Measurements from ENCODE around the gene TMED4. TPM values are rescaled to one million over a fixed set of nuclear protein-coding genes. Genes with fewer than 3 reads are reported as not detected.

The TMED4 gene
- total RNA-seq, 2 experiments from 2014 or later, result 71.6 to 73.0 TPM

DNA sequence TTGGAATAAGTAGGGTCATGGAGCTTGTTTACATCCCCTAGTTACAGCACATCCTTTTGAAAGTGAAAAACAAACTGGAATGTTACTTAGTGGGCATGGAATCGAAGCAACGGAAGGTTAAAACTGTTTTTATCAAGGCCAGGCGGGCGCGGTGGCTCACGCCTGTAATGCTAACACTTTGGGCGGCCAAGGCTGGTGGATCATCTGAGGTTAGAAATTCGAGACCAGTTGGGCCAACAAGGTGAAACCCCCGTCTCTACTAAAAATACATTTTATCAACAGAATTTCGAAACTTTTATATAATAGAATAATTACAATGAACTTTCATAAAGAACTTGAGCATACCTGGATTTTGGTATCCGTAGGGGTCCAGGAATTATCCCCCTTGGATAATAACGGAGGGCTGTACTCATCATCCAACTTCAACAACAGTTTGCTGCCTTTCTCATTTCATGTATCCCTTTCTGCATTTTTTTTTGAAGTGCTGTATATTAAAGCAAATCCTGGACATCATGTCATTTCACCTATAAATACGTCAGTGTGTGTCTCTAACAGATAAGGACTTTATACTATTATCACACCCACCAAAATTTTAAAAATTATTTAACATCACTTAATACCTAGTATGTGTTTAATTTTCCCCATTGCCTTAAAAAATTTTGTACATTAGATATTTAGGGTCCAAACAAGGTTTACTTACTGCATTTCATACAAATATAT is 1.3 kb upstream of the TMED4 start:
- DNase-seq (no peak), ATAC-seq (no peak)
- ChIA-PET CTCF (interaction anchor here (0.7 to 1.0 kb wide), 4 partner anchors 8 to 272 kb away, joined by 3 to 4 read pairs (median 3); partner anchors contain the start of gene DDX56), POLR2A (interaction anchor here (1.6 to 1.8 kb wide), 2 partner anchors 10 to 214 kb away, joined by 5 to 7 read pairs; partner anchors contain the start of gene DDX56)
- intact Hi-C loops (cut with DNase I, micrococcal nuclease), result loop anchor here in 1 of 2 experiments (2.0 kb wide), 3 partner anchors 165 to 415 kb away; partner anchors contain the start of genes PPIA and ZMIZ2
- Mint-ChIP-seq H3K4me1 (peaks cover 38% of the 10 kb centered on the region), H3K4me3 (peak overlapping the region; percentile 85), H3K27ac (peak overlapping the region; percentile 92), H3K9me3 (ENCODE audit: low read depth) (no peaks in the 10 kb centered on the region), H3K27me3 (no peaks in the 10 kb centered on the region), H3K36me3 (ENCODE audit: low read depth) (peaks cover 28% of the 10 kb centered on the region)

DNA sequence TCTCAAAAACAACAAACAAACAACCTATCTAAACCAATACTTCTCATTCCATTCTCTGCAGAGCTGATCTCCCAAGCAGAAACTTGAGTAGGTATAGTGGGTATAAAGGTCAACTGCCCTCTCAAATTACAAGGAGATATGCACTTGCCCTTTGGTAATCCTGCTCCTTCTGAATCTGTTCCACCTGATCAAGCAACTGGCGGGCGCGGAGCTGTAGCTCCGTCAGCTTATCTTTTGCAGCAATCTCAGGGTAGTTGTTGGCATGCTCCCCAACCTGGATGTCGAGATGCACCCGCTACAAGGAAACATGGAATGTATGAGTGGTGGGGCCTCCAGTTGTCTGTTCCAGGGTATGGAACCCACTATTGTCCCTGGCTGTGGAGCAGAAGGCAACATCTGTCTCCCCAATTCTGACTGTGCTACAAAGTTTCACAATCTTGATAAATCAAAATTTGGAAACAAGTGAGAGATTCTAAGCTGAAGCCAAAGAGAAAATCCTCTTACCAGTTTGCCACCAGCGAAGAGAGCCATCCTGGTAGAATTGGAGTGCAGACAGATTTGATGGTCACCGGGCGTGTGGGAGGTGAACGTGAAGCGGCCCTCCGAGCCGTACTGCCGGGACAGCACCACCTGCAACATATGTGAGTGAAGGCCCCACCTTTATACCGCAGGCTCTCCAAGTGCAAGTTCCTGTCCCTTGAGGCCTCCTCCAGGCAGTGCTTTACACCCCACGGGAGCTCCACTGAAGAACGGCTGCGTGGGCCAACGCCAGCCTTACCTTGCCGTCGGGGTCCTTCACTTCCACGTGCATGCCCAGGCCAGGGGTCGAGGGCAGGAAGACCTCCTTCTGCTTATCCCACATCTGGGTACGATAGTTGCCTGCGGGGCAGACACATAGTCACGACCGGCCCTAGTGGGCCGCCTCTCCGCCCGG is 819 bp downstream of the TMED4 start:
- POLR2A ChIA-PET, result interaction anchor here (0.6 to 1.8 kb wide), 7 partner anchors 8 to 420 kb away, joined by 3 to 7 read pairs (median 5); partner anchors contain the start of genes DDX56, OGDH and PURB
- no peaks in the 10 kb centered on the region for H3K27me3 Mint-ChIP-seq
- peaks cover 33% of the 10 kb centered on the region for H3K4me1 Mint-ChIP-seq
- peak overlapping the region; percentile 85 for H3K4me3 Mint-ChIP-seq
- intact Hi-C loops (cut with DNase I, micrococcal nuclease), result no loop called here
- CTCF ChIA-PET, result interaction anchor here (0.6 to 1.7 kb wide), 6 partner anchors 9 to 975 kb away, joined by 3 to 6 read pairs (median 3); partner anchors contain the start of gene OGDH
- peak; percentile 70 for DNase-seq
- H3K36me3 Mint-ChIP-seq (ENCODE audit: low read depth), result peaks cover 33% of the 10 kb centered on the region
- no peaks in the 10 kb centered on the region for H3K9me3 Mint-ChIP-seq (ENCODE audit: low read depth)
- ATAC-seq, result peak; percentile 49
- peak overlapping the region; percentile 92 for H3K27ac Mint-ChIP-seq

DNA sequence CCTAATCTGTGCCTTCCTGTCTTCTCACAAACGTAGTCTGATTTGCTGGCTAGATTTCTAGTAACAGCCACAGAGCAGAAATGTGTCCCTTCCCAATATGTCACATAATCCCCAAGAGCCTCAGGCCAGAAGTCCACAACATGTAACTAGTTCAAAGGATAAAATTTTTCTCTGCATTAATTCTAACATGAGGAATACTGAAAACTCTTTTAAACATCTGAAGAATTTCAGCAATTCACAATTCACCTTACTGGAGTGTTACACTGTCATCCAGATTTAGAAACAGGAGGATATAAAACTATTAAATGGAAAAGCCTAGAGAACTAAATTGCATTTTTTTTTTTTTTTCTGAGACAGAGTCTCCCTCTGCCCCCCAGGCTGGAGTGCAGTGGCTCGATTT is 5.8 kb downstream of the TMED4 start:
- ATAC-seq (no peak), DNase-seq (no peak)
- intact Hi-C loops (cut with DNase I, micrococcal nuclease), result no loop called here
- H3K27me3 Mint-ChIP-seq, result no peaks in the 10 kb centered on the region
- H3K4me3 Mint-ChIP-seq, result no peak overlapping the region
- peaks cover 76% of the 10 kb centered on the region for H3K36me3 Mint-ChIP-seq (ENCODE audit: low read depth)
- peak overlapping the region; percentile 8 for H3K27ac Mint-ChIP-seq
- H3K9me3 Mint-ChIP-seq (ENCODE audit: low read depth), result no peaks in the 10 kb centered on the region
- ChIA-PET POLR2A (no interaction called here), CTCF (interaction anchor here (0.5 kb wide), 1 partner anchor 498 kb away, joined by 3 read pairs; no protein-coding TSS in a partner anchor)
- peaks cover 61% of the 10 kb centered on the region for H3K4me1 Mint-ChIP-seq

DNA sequence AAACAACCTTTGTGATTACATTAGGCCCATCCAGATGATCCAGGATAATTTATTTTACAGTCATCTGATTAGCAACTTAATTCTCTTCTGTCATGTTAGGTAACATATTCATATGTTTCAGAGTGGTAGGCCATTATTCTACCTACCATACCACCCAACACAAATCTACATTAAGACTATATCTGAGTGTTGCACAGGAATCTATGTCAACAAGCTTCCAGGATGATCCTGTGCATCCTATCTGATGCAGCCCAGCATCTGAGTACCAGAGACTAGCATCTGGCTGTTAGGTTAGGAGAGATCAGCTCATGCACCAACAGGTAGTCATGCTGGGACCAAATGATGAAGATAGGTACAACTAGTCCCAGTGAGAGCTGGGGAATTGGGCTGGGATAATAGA is 7.0 kb downstream of the TMED4 start:
- ATAC-seq, result no peak
- Mint-ChIP-seq H3K27me3 (no peaks in the 10 kb centered on the region), H3K4me1 (peaks cover 51% of the 10 kb centered on the region), H3K4me3 (peak overlapping the region; percentile 90), H3K36me3 (ENCODE audit: low read depth) (peaks cover 77% of the 10 kb centered on the region), H3K27ac (peak overlapping the region; percentile 94), H3K9me3 (ENCODE audit: low read depth) (no peaks in the 10 kb centered on the region)
- ChIA-PET CTCF (interaction anchor here (0.8 to 3.1 kb wide), 4 partner anchors 10 to 345 kb away, joined by 3 to 23 read pairs (median 3); no protein-coding TSS in a partner anchor), POLR2A (interaction anchor here (2.0 kb wide), 1 partner anchor 10 kb away, joined by 7 read pairs; no protein-coding TSS in a partner anchor)
- DNase-seq, result no peak
- intact Hi-C loops (cut with DNase I, micrococcal nuclease), result loop anchor here in 1 of 2 experiments (2.0 kb wide), 1 partner anchor 32 kb away; the partner anchor contains the start of gene OGDH

DNA sequence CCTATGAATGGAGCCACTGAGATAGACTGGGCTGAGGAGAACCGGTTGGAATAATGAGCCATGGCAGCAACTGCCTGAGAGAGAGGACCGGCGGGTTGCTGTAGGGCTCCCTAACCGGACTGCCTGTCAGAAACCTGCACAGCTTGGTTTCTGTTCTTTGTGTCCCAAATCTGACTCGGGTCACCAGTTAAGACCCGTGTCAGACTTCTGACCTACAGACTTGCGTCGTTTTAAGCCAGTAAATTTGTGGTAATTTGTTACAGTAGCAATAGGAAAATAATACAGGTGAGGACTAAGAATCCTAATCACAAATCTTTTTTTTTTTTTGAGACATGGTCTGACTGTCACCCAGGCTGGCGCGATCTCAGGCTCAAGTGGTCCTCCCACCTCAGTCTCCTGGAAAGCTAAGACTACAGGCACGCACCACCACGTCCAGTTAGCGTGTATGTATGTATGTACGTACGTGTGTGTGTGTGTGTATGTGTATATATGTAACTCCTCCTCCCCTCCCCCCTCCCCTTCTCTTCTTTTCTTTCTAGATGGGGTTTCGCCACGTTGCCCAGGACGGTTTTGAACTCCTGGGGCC is 7.7 kb downstream of the TMED4 start:
- DNase-seq (no peak), ATAC-seq (no peak)
- H3K4me1 Mint-ChIP-seq, result peaks cover 47% of the 10 kb centered on the region
- CTCF ChIA-PET, result interaction anchor here (0.6 to 3.1 kb wide), 9 partner anchors 10 to 562 kb away, joined by 3 to 23 read pairs (median 3); no protein-coding TSS in a partner anchor
- no peaks in the 10 kb centered on the region for H3K27me3 Mint-ChIP-seq
- POLR2A ChIA-PET, result interaction anchor here (0.7 to 2.1 kb wide), 9 partner anchors 9 to 381 kb away, joined by 3 to 13 read pairs (median 3); partner anchors contain the start of gene OGDH
- H3K27ac Mint-ChIP-seq, result peak overlapping the region; percentile 94
- no peaks in the 10 kb centered on the region for H3K9me3 Mint-ChIP-seq (ENCODE audit: low read depth)
- peak overlapping the region; percentile 90 for H3K4me3 Mint-ChIP-seq
- H3K36me3 Mint-ChIP-seq (ENCODE audit: low read depth), result peaks cover 77% of the 10 kb centered on the region
- intact Hi-C loops (cut with DNase I, micrococcal nuclease), result loop anchor here (1.0 to 5.0 kb wide), 4 partner anchors 8 to 492 kb away; partner anchors contain the start of genes TMED4 (in 2 of the 2), NUDCD3 (in 1 of the 2), OGDH (in 1 of the 2) and POLM (in 1 of the 2)

DNA sequence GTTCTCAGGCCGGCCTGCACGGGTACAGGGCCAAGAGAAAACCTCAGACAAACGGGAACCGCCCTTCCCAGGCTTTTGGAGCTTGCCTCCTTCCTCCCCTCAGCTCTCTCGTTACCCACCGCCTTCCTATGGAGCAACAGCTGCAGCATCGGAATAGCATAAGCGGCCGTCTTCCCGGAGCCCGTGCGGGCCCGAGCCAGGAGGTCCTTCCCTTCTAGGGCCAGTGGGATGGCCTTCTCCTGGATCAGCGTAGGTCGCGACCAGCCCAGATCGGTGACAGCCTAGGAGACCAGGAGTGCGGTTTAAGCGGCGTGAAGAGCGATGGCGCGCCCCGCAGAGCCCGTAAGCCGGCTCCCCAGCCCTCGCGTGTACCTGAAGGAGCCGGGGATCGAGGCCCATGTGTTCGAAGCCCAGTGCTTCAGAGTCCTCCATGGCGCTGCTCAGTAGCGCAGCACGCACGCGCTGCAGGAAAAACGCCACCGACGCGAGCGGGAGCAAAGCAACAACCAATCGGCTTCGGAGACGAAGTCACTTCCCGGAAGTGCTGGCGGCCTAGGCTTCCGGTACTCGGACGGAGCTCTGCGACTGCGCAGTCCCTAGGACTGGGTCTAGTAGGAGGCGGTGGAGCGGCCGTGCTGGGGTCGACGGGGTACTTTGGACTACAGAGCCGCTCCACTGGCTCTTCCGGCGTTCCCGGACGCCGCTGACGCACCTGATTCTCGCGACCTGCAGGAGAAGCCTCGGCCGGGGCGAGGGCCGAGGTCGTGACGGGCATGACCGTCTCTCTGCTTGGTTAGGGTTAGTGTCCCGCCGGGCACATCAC is 8.4 kb downstream of the TMED4 start, which contains the start of gene DDX56:
DDX56 (minus strand) TSS at position 445 of the 823 bp plus-strand sequence; CDS start at position 432, 13 bp downstream.
- peak within 1 kb of the TSS; percentile 90 for H3K4me3 Mint-ChIP-seq
- H3K4me1 Mint-ChIP-seq, result peaks cover 41% of the 10 kb centered on the region
- intact Hi-C loops (cut with DNase I, micrococcal nuclease), result loop anchor here (1.0 to 5.0 kb wide), 8 partner anchors 9 to 537 kb away; partner anchors contain the start of genes NUDCD3 (in 2 of the 2), TMED4 (in 2 of the 2), OGDH (in 1 of the 2) and POLM (in 1 of the 2)
- peaks cover 79% of the 10 kb centered on the region for H3K36me3 Mint-ChIP-seq (ENCODE audit: low read depth)
- ATAC-seq (peak; percentile 98), DNase-seq (peak; percentile 97)
- peak within 1 kb of the TSS; percentile 94 for H3K27ac Mint-ChIP-seq
- POLR2A ChIA-PET, result interaction anchor here (0.5 to 2.1 kb wide), 12 partner anchors 9 to 381 kb away, joined by 3 to 13 read pairs (median 4); partner anchors contain the start of genes OGDH and TMED4
- no peaks in the 10 kb centered on the region for H3K9me3 Mint-ChIP-seq (ENCODE audit: low read depth)
- CTCF ChIA-PET, result interaction anchor here (0.6 to 3.1 kb wide), 9 partner anchors 9 to 563 kb away, joined by 3 to 23 read pairs (median 3); no protein-coding TSS in a partner anchor
- H3K27me3 Mint-ChIP-seq, result no peaks in the 10 kb centered on the region

DNA sequence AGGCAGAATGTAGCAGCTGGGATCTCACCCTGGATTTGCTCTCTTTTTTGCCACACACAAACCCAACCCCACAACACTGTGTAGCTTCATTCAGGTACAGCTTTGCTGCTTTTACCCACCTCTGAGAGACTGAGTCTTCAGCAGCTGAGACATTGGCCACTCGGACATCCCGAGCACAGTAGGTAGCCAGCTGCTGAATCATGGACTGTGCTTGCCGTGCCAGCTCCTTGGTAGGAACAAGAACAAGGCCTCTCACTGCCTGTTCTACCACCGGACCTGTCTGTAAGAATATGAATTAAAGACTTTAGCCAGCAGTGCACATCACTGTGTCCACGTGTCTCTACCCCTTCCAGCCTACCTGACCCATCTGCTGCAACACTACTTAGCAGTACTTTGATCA is 9.3 kb downstream of the TMED4 start:
- Mint-ChIP-seq H3K4me3 (peak overlapping the region; percentile 90), H3K36me3 (ENCODE audit: low read depth) (peaks cover 81% of the 10 kb centered on the region), H3K9me3 (ENCODE audit: low read depth) (no peaks in the 10 kb centered on the region), H3K27ac (peak overlapping the region; percentile 94), H3K27me3 (no peaks in the 10 kb centered on the region), H3K4me1 (peaks cover 38% of the 10 kb centered on the region)
- intact Hi-C loops (cut with DNase I, micrococcal nuclease), result loop anchor here (1.0 to 5.0 kb wide), 6 partner anchors 80 to 538 kb away; partner anchors contain the start of genes NUDCD3 (in 2 of the 2), POLM (in 1 of the 2), PPIA (in 1 of the 2) and PURB (in 1 of the 2)
- ChIA-PET POLR2A (interaction anchor here (0.6 to 2.1 kb wide), 5 partner anchors 10 to 382 kb away, joined by 3 to 12 read pairs (median 4); partner anchors contain the start of genes OGDH and TMED4), CTCF (interaction anchor here (0.5 to 3.1 kb wide), 8 partner anchors 8 to 427 kb away, joined by 3 to 23 read pairs (median 3); partner anchors contain the start of gene TMED4)
- ATAC-seq (no peak), DNase-seq (no peak)

DNA sequence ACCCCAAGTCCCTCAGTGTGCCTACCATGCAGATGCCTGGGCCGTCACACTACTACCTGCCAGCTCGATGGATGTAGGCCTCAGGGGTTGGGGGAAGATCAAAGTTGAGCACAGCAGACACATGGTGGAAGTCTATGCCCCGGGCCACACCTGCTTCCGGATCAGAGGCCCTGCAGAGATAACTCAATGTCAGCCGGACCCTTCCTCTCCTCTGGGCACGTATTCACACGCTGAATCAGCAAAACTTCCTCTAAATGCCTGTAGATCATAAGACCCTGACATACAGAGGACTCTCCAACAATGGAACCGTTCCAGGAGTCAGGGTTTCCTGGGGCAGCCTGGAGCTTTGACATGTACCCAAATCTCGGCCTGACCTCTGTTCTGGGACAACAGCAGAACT is 12.1 kb downstream of the TMED4 start:
- H3K36me3 Mint-ChIP-seq (ENCODE audit: low read depth), result peaks cover 85% of the 10 kb centered on the region
- ChIA-PET CTCF (interaction anchor here (0.6 to 1.1 kb wide), 2 partner anchors 76 to 181 kb away, joined by 3 read pairs; no protein-coding TSS in a partner anchor), POLR2A (interaction anchor here (0.7 kb wide), 1 partner anchor 198 kb away, joined by 3 read pairs; no protein-coding TSS in a partner anchor)
- H3K9me3 Mint-ChIP-seq (ENCODE audit: low read depth), result no peaks in the 10 kb centered on the region
- H3K4me3 Mint-ChIP-seq, result no peak overlapping the region
- H3K27me3 Mint-ChIP-seq, result no peaks in the 10 kb centered on the region
- intact Hi-C loops (cut with DNase I, micrococcal nuclease), result loop anchor here (5.0 kb wide), 4 partner anchors 78 to 488 kb away; partner anchors contain the start of genes NUDCD3 (in 1 of the 2) and POLM (in 1 of the 2)
- ATAC-seq, result no peak
- H3K27ac Mint-ChIP-seq, result peak overlapping the region; percentile 19
- H3K4me1 Mint-ChIP-seq, result peaks cover 30% of the 10 kb centered on the region
- no peak for DNase-seq
